Duodenal mucosa (tissue), 2 donors: ENCODE data around the gene SHROOM4.

ENCODE experiments used
- H3K27ac ChIP-seq: one replicate; pipeline ENCODE4 v1.7.0; 2013; ENCODE audit warnings: low read depth, low read length
- H3K27me3 ChIP-seq, 2 donors: one replicate each; pipeline ENCODE4 v1.7.0; 2013; ENCODE audit warnings: low read length in 2 of 2, control low read depth in 1 of 2; ENCODE audit not compliant: insufficient read depth in 2 of 2, control insufficient read depth in 1 of 2
- H3K36me3 ChIP-seq, 2 donors: one replicate each; pipeline ENCODE4 v1.7.0; 2013; ENCODE audit warnings: low read length in 2 of 2, control low read depth in 1 of 2; ENCODE audit not compliant: insufficient read depth in 2 of 2, control insufficient read depth in 1 of 2
- H3K4me1 ChIP-seq, 2 donors: one replicate each; pipeline ENCODE4 v1.7.0; 2013; ENCODE audit warnings: low read length in 2 of 2, control low read depth in 1 of 2; ENCODE audit not compliant: insufficient read depth in 2 of 2, control insufficient read depth in 1 of 2
- H3K4me3 ChIP-seq, 2 donors: one replicate each; pipeline ENCODE4 v1.7.0; 2013; ENCODE audit warnings: low read length in 2 of 2, low read depth in 1 of 2
- H3K9ac ChIP-seq, 2 donors: one replicate each; pipeline ENCODE4 v1.7.0; 2013; ENCODE audit warnings: low read length in 2 of 2, low read depth in 1 of 2
- H3K9me3 ChIP-seq, 2 donors: one replicate each; pipeline ENCODE4 v1.7.0; 2013; ENCODE audit warnings: low read length in 2 of 2, control low read depth in 1 of 2; ENCODE audit not compliant: control insufficient read depth in 1 of 2

Gene SHROOM4

GRCh38 chrX:50613846-50614245, 200.1 kb downstream of the SHROOM4 start:
- Histone ChIP-seq H3K27me3 (no peaks in the 10 kb centered on the region), H3K4me1 (no peaks in the 10 kb centered on the region), H3K4me3 (no peak overlapping the region), H3K36me3 (no peaks in the 10 kb centered on the region), H3K27ac (no peak overlapping the region), H3K9me3 (no peaks in the 10 kb centered on the region), H3K9ac (no peak overlapping the region)

GRCh38 chrX:50609796-50610195, 204.2 kb downstream of the SHROOM4 start:
- Histone ChIP-seq H3K36me3 (no peaks in the 10 kb centered on the region), H3K9me3 (no peaks in the 10 kb centered on the region), H3K27me3 (no peaks in the 10 kb centered on the region), H3K27ac (no peak overlapping the region), H3K9ac (no peak overlapping the region), H3K4me3 (no peak overlapping the region), H3K4me1 (no peaks in the 10 kb centered on the region)

GRCh38 chrX:50606300-50606950, 207.6 kb downstream of the SHROOM4 start:
- no peaks in the 10 kb centered on the region for H3K9me3 ChIP-seq
- no peak overlapping the region for H3K27ac ChIP-seq
- no peaks in the 10 kb centered on the region for H3K36me3 ChIP-seq
- no peak overlapping the region for H3K4me3 ChIP-seq
- H3K9ac ChIP-seq, result no peak overlapping the region
- no peaks in the 10 kb centered on the region for H3K4me1 ChIP-seq
- H3K27me3 ChIP-seq, result no peaks in the 10 kb centered on the region

GRCh38 chrX:50596056-50596455, 217.9 kb downstream of the SHROOM4 start:
- Histone ChIP-seq H3K36me3 (no peaks in the 10 kb centered on the region), H3K4me3 (no peak overlapping the region), H3K27ac (no peak overlapping the region), H3K27me3 (no peaks in the 10 kb centered on the region), H3K9me3 (no peaks in the 10 kb centered on the region), H3K4me1 (no peaks in the 10 kb centered on the region), H3K9ac (no peak overlapping the region)

- no peak overlapping the region for H3K9ac ChIP-seq
- H3K36me3 ChIP-seq, result no peaks in the 10 kb centered on the region
- no peaks in the 10 kb centered on the region for H3K4me1 ChIP-seq
- H3K9me3 ChIP-seq, result no peaks in the 10 kb centered on the region
- no peak overlapping the region for H3K27ac ChIP-seq
- H3K27me3 ChIP-seq, result no peaks in the 10 kb centered on the region
- H3K4me3 ChIP-seq, result no peak overlapping the region
Observed at GRCh38 chrX:50594788-50595187, 219.2 kb downstream of the SHROOM4 start.

GRCh38 chrX:50586980-50587379, 227.0 kb downstream of the SHROOM4 start:
- no peaks in the 10 kb centered on the region for H3K4me1 ChIP-seq
- H3K9ac ChIP-seq, result no peak overlapping the region
- H3K4me3 ChIP-seq, result no peak overlapping the region
- no peaks in the 10 kb centered on the region for H3K36me3 ChIP-seq
- no peak overlapping the region for H3K27ac ChIP-seq
- H3K27me3 ChIP-seq, result no peaks in the 10 kb centered on the region
- H3K9me3 ChIP-seq, result no peaks in the 10 kb centered on the region

- Histone ChIP-seq H3K4me3 (no peak overlapping the region), H3K27ac (no peak overlapping the region), H3K9ac (no peak overlapping the region), H3K36me3 (no peaks in the 10 kb centered on the region), H3K9me3 (no peaks in the 10 kb centered on the region), H3K27me3 (no peaks in the 10 kb centered on the region), H3K4me1 (no peaks in the 10 kb centered on the region)
Observed at GRCh38 chrX:50586407-50586806, 227.6 kb downstream of the SHROOM4 start.

GRCh38 chrX:50581405-50581804, 232.6 kb downstream of the SHROOM4 start:
- no peak overlapping the region for H3K9ac ChIP-seq
- H3K27me3 ChIP-seq, result no peaks in the 10 kb centered on the region
- no peaks in the 10 kb centered on the region for H3K4me1 ChIP-seq
- H3K9me3 ChIP-seq, result no peaks in the 10 kb centered on the region
- H3K36me3 ChIP-seq, result no peaks in the 10 kb centered on the region
- no peak overlapping the region for H3K27ac ChIP-seq
- H3K4me3 ChIP-seq, result no peak overlapping the region

- H3K4me1 ChIP-seq, result no peaks in the 10 kb centered on the region
- no peaks in the 10 kb centered on the region for H3K27me3 ChIP-seq
- no peaks in the 10 kb centered on the region for H3K9me3 ChIP-seq
- H3K9ac ChIP-seq, result no peak overlapping the region
- no peaks in the 10 kb centered on the region for H3K36me3 ChIP-seq
- H3K27ac ChIP-seq, result no peak overlapping the region
- no peak overlapping the region for H3K4me3 ChIP-seq
Observed at GRCh38 chrX:50579955-50580354, 234.0 kb downstream of the SHROOM4 start.

GRCh38 chrX:50577326-50577725, 236.7 kb downstream of the SHROOM4 start:
- Histone ChIP-seq H3K4me1 (no peaks in the 10 kb centered on the region), H3K27ac (no peak overlapping the region), H3K4me3 (no peak overlapping the region), H3K27me3 (no peaks in the 10 kb centered on the region), H3K36me3 (no peaks in the 10 kb centered on the region), H3K9me3 (no peaks in the 10 kb centered on the region), H3K9ac (no peak overlapping the region)

- no peak overlapping the region for H3K9ac ChIP-seq
- H3K4me1 ChIP-seq, result no peaks in the 10 kb centered on the region
- H3K4me3 ChIP-seq, result no peak overlapping the region
- H3K27me3 ChIP-seq, result no peaks in the 10 kb centered on the region
- no peaks in the 10 kb centered on the region for H3K36me3 ChIP-seq
- H3K27ac ChIP-seq, result no peak overlapping the region
- no peaks in the 10 kb centered on the region for H3K9me3 ChIP-seq
Observed at GRCh38 chrX:50567636-50568035, 246.4 kb downstream of the SHROOM4 start.
